A673 (cell line): Measurements from ENCODE around the gene PIK3IP1. TPM values are rescaled to one million over a fixed set of nuclear protein-coding genes. Genes with fewer than 3 reads are reported as not detected.

ENCODE experiments used
- BruUV-seq: library from RNA; stranded (reverse); fragments of 400-500 nt; replicated peaks from 2 replicates; lab custom pipeline; 2021; lab: Mats Ljungman, UMichigan
- CTCF ChIA-PET: fragments of 300-600 bp; sonication (Branson Sonifier 250); formaldehyde crosslinking; loops from one replicate; lab custom pipeline; 2022; ENCODE audit warnings: antibody characterized with exemption; lab: Charles Lee
- POLR2A ChIA-PET: fragments of 300-600 bp; sonication (Branson Sonifier 250); formaldehyde crosslinking; loops from one replicate; lab custom pipeline; 2022; ENCODE audit warnings: antibody characterized with exemption; ENCODE audit not compliant: low non-redundant PET; lab: Charles Lee
- DNase-seq: peaks from one replicate; pipeline ENCODE4 v3.0.0-alpha.2; 2015; ENCODE audit warnings: low spot score
- H3K27ac ChIP-seq: fragments of 200-600 bp; sonication (generic); 2 replicates; pipeline ENCODE4 v1.5.1; 2016; ENCODE audit warnings: mixed run types, low read depth, mild to moderate bottlenecking, mixed read lengths, antibody characterized with exemption, low read length; ENCODE audit not compliant: poor library complexity, severe bottlenecking
- H3K27me3 ChIP-seq: fragments of 200-600 bp; sonication (generic); replicated peaks from 2 replicates; pipeline ENCODE4 v1.6.1; 2017; ENCODE audit warnings: mixed run types, low read depth, mild to moderate bottlenecking, mixed read lengths, antibody characterized with exemption, low read length; ENCODE audit not compliant: insufficient read depth, poor library complexity
- H3K36me3 ChIP-seq: fragments of 200-600 bp; sonication (generic); 2 replicates; pipeline ENCODE4 v1.6.1; 2016; ENCODE audit warnings: mixed run types, mild to moderate bottlenecking, mixed read lengths, antibody characterized with exemption, low read length; ENCODE audit not compliant: insufficient read depth, poor library complexity, severe bottlenecking
- H3K4me1 ChIP-seq: fragments of 200-600 bp; sonication (generic); 2 replicates; pipeline ENCODE4 v1.6.1; 2017; ENCODE audit warnings: mixed run types, mild to moderate bottlenecking, mixed read lengths, antibody characterized with exemption, low read length; ENCODE audit not compliant: insufficient read depth, poor library complexity, severe bottlenecking
- H3K4me3 ChIP-seq: fragments of 200-600 bp; sonication (generic); 2 replicates; pipeline ENCODE4 v1.5.1; 2016; ENCODE audit warnings: low read depth, mixed run types, mild to moderate bottlenecking, mixed read lengths, low read length; ENCODE audit not compliant: poor library complexity, severe bottlenecking
- H3K9me3 ChIP-seq: fragments of 200-600 bp; sonication (generic); 2 replicates; pipeline ENCODE4 v1.6.1; 2016; ENCODE audit warnings: mixed run types, low read depth, mild to moderate bottlenecking, mixed read lengths, antibody characterized with exemption, low read length; ENCODE audit not compliant: poor library complexity, severe bottlenecking
- EZH2 ChIP-seq: fragments of 200-600 bp; sonication (generic); IDR thresholded peaks from 2 replicates; pipeline ENCODE4 v1.6.1; 2017; ENCODE audit warnings: borderline replicate concordance, low read depth, mild to moderate bottlenecking, mixed read lengths, antibody characterized with exemption, low read length; ENCODE audit not compliant: poor library complexity, severe bottlenecking
- intact Hi-C: fragments of 100-400 bp; cut with micrococcal nuclease; formaldehyde crosslinking; loops from one replicate; pipeline ENCODE4 v1.10.0; 2022; ENCODE audit not compliant: unreplicated experiment
- total RNA-seq: library from RNA; stranded (reverse); gene quantifications from 2 replicates; pipeline ENCODE4 v1.2.3, GENCODE V29; 2021
- TF ChIP-seq, protein P1 (sequence below): fragments of 300-800, 200-600 bp; sonication (generic); conservative IDR thresholded peaks from 2 replicates; pipeline ENCODE4 v1.5.1; 2017; ENCODE audit warnings: low read depth, mild to moderate bottlenecking, antibody characterized with exemption, low read length, moderate library complexity, mixed read lengths

Gene PIK3IP1
- total RNA-seq, 1 experiment from 2014 or later, result 0.24 TPM

DNA sequence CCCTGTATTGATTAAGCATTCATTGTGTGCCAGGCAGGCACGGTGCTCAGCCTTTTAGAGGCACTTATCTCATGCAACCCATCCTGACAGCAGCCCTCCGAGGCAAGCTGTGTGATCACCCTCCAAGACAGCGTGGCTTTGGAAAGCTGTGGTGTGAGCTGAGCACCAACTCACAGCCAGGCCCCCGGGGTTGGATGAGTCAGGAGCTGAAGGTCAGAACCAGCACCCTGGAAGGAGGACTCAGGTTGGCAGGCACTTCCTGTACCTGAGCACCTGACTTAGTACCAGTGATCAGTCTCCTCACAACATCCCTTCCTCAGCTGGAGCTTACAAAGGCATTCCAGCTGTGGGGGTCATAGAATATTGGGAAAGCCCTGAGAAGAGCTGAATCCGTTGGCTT, 44.9 kb upstream of the PIK3IP1 start:
- peaks cover 72% of the 10 kb centered on the region for H3K36me3 ChIP-seq
- no peaks in the 10 kb centered on the region for H3K9me3 ChIP-seq
- no TSS peak for BruUV-seq
- peaks cover 3% of the 10 kb centered on the region for H3K4me1 ChIP-seq
- H3K27me3 ChIP-seq, result no peaks in the 10 kb centered on the region
- TF ChIP-seq, protein P1, sequence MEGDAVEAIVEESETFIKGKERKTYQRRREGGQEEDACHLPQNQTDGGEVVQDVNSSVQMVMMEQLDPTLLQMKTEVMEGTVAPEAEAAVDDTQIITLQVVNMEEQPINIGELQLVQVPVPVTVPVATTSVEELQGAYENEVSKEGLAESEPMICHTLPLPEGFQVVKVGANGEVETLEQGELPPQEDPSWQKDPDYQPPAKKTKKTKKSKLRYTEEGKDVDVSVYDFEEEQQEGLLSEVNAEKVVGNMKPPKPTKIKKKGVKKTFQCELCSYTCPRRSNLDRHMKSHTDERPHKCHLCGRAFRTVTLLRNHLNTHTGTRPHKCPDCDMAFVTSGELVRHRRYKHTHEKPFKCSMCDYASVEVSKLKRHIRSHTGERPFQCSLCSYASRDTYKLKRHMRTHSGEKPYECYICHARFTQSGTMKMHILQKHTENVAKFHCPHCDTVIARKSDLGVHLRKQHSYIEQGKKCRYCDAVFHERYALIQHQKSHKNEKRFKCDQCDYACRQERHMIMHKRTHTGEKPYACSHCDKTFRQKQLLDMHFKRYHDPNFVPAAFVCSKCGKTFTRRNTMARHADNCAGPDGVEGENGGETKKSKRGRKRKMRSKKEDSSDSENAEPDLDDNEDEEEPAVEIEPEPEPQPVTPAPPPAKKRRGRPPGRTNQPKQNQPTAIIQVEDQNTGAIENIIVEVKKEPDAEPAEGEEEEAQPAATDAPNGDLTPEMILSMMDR, result no peak
- no peak for TF ChIP-seq EZH2
- no peak overlapping the region for H3K27ac ChIP-seq
- ChIA-PET CTCF (no interaction called here), POLR2A (no interaction called here)
- no peak overlapping the region for H3K4me3 ChIP-seq
- DNase-seq, result no peak
- intact Hi-C loops, result no loop called here

DNA sequence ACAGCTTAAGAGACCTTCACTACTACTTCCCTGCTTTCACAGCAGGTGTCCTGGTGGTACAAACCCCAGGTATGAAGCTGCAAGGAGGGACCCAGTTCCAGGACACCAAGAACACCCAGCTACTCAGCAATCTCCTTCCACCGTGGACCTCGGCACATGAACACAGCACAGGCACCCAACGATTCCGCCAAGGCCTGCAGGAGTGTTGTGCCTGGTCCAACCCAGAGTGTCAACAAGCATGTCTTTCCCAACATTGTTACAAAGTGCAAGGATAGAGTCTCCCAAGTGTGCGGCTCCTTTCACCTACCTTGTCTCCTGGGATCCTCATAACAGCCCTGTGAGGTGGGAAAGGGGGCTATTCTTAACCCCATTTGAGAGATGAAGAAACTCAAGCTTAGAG, 42.0 kb upstream of the PIK3IP1 start:
- ChIA-PET POLR2A (interaction anchor here (0.6 kb wide), 1 partner anchor 1226 kb away, joined by 5 read pairs; no protein-coding TSS in a partner anchor), CTCF (no interaction called here)
- BruUV-seq, result no TSS peak
- peaks cover 81% of the 10 kb centered on the region for H3K36me3 ChIP-seq
- no peaks in the 10 kb centered on the region for H3K4me1 ChIP-seq
- no peaks in the 10 kb centered on the region for H3K9me3 ChIP-seq
- no peak overlapping the region for H3K27ac ChIP-seq
- DNase-seq, result no peak
- intact Hi-C loops, result no loop called here
- no peak for TF ChIP-seq EZH2
- TF ChIP-seq, protein P1, result no peak
- H3K4me3 ChIP-seq, result no peak overlapping the region
- no peaks in the 10 kb centered on the region for H3K27me3 ChIP-seq

DNA sequence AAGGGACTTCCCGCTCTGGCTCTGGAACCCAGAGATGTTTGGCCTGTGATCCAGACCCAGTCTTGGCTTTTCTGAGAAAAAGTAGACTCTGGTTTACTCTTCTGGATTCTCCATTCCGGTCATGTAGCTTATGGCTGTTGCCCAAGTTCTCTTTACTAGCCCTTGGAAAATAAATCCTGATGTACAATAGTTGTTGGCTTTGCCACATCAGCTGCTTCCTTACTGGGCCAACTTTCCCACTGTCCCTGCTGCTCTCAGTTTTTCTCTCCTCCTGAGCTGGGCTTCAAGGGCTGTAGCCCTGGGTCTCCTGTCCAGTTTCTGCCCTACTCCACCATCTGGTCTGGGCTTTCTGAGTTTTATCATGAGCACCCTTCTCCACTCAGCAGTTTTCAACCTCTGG, 41.4 kb upstream of the PIK3IP1 start:
- DNase-seq, result no peak
- CTCF ChIA-PET, result interaction anchor here (0.5 kb wide), 1 partner anchor 72 kb away, joined by 4 read pairs; no protein-coding TSS in a partner anchor
- intact Hi-C loops, result no loop called here
- H3K27me3 ChIP-seq, result no peaks in the 10 kb centered on the region
- TF ChIP-seq EZH2, result no peak
- TF ChIP-seq, protein P1, result no peak
- no TSS peak for BruUV-seq
- no peak overlapping the region for H3K27ac ChIP-seq
- no peaks in the 10 kb centered on the region for H3K4me1 ChIP-seq
- POLR2A ChIA-PET, result no interaction called here
- no peak overlapping the region for H3K4me3 ChIP-seq
- H3K9me3 ChIP-seq, result no peaks in the 10 kb centered on the region
- peaks cover 88% of the 10 kb centered on the region for H3K36me3 ChIP-seq
